ENCODE results near the gene OSTC. TPM values are rescaled to one million over a fixed set of nuclear protein-coding genes. Genes with fewer than 3 reads are reported as not detected.
A peak's percentile ranks its signal among the peaks of the same experiment; 100 is the strongest.

Gene OSTC
- total and polyA plus RNA-seq, 9 of the 15 experiments (the other 6 are each of a cell fraction or from before 2014, with no cell fraction given) = 112 to 966 (median 235) TPM

DNA sequence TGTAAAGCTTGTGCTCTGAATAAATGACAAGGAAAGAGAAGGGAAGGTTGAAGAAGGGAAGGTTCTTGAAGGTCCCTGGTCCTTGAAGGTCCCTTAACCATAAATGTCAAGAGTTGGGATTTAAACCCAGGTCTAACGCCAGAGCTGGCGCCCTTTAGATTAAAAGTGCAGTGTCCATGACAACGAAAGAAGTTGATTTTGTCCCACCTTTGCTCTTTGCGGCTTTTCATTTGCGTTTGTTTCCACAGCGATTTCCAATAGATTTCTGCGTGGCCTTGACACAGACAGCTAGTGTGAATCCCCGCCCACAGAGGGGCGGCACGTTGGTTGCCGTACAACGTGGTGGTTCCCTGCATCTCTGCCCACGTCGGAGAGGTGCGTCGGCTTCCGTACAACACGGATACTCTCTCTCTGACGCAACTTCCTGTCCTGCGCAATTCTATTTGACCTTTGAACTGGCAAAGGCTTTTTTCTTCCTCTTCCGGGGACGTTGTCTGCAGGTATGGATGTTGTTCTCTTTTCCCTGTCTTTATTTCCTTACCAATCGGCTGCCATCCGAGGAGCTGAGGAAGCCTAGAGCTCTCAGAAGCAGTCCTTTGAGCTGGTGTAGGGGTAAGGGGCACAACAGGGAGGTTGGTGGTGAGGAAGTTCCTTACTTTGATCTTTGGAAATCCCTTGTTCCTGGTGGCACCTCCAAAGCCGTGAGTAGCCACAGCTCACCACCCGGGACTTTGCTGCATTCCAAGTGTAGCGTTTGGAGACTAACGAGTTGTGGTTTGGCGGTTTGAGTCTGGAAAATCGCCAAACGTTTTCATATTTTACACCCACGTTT, 30.1 kb upstream of the OSTC start, which contains the start of gene RPL34 (continued):
- TF ChIP-seq SNRNP70 (optimal IDR thresholded peaks at IDR 0.05; ENCODE audit: low read depth, low read length) (no peak), ESRRB (CRISPR knock-in tag; IDR thresholded peaks at IDR 0.05; ENCODE audit: borderline replicate concordance) (no peak), THRA (IDR thresholded peaks at IDR 0.05) (no peak), NR4A1 (CRISPR knock-in tag; IDR thresholded peaks at IDR 0.05) (0 out of 2 replicates have a peak, but pooled peaks have one; percentile 9), NR4A1 (tag; IDR thresholded peaks at IDR 0.05) (no peak), ZNF140 (CRISPR knock-in tag; IDR thresholded peaks at IDR 0.05) (no peak), ZNF282 (CRISPR knock-in tag; IDR thresholded peaks at IDR 0.05) (no peak)
- TF ChIP-seq, protein P1, sequence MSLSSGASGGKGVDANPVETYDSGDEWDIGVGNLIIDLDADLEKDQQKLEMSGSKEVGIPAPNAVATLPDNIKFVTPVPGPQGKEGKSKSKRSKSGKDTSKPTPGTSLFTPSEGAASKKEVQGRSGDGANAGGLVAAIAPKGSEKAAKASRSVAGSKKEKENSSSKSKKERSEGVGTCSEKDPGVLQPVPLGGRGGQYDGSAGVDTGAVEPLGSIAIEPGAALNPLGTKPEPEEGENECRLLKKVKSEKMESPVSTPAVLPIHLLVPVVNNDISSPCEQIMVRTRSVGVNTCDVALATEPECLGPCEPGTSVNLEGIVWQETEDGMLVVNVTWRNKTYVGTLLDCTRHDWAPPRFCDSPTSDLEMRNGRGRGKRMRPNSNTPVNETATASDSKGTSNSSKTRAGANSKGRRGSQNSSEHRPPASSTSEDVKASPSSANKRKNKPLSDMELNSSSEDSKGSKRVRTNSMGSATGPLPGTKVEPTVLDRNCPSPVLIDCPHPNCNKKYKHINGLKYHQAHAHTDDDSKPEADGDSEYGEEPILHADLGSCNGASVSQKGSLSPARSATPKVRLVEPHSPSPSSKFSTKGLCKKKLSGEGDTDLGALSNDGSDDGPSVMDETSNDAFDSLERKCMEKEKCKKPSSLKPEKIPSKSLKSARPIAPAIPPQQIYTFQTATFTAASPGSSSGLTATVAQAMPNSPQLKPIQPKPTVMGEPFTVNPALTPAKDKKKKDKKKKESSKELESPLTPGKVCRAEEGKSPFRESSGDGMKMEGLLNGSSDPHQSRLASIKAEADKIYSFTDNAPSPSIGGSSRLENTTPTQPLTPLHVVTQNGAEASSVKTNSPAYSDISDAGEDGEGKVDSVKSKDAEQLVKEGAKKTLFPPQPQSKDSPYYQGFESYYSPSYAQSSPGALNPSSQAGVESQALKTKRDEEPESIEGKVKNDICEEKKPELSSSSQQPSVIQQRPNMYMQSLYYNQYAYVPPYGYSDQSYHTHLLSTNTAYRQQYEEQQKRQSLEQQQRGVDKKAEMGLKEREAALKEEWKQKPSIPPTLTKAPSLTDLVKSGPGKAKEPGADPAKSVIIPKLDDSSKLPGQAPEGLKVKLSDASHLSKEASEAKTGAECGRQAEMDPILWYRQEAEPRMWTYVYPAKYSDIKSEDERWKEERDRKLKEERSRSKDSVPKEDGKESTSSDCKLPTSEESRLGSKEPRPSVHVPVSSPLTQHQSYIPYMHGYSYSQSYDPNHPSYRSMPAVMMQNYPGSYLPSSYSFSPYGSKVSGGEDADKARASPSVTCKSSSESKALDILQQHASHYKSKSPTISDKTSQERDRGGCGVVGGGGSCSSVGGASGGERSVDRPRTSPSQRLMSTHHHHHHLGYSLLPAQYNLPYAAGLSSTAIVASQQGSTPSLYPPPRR (CRISPR knock-in tag; IDR thresholded peaks at IDR 0.05; ENCODE audit: borderline replicate concordance) = no peak
- TF ChIP-seq, protein P2, sequence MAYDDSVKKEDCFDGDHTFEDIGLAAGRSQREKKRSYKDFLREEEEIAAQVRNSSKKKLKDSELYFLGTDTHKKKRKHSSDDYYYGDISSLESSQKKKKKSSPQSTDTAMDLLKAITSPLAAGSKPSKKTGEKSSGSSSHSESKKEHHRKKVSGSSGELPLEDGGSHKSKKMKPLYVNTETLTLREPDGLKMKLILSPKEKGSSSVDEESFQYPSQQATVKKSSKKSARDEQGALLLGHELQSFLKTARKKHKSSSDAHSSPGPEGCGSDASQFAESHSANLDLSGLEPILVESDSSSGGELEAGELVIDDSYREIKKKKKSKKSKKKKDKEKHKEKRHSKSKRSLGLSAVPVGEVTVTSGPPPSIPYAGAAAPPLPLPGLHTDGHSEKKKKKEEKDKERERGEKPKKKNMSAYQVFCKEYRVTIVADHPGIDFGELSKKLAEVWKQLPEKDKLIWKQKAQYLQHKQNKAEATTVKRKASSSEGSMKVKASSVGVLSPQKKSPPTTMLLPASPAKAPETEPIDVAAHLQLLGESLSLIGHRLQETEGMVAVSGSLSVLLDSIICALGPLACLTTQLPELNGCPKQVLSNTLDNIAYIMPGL (CRISPR knock-in tag; IDR thresholded peaks at IDR 0.05) = no peak
- TF ChIP-seq, protein P3, sequence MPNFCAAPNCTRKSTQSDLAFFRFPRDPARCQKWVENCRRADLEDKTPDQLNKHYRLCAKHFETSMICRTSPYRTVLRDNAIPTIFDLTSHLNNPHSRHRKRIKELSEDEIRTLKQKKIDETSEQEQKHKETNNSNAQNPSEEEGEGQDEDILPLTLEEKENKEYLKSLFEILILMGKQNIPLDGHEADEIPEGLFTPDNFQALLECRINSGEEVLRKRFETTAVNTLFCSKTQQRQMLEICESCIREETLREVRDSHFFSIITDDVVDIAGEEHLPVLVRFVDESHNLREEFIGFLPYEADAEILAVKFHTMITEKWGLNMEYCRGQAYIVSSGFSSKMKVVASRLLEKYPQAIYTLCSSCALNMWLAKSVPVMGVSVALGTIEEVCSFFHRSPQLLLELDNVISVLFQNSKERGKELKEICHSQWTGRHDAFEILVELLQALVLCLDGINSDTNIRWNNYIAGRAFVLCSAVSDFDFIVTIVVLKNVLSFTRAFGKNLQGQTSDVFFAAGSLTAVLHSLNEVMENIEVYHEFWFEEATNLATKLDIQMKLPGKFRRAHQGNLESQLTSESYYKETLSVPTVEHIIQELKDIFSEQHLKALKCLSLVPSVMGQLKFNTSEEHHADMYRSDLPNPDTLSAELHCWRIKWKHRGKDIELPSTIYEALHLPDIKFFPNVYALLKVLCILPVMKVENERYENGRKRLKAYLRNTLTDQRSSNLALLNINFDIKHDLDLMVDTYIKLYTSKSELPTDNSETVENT (CRISPR knock-in tag; IDR thresholded peaks at IDR 0.05) = 0 out of 2 replicates have a peak, but pooled peaks have one; percentile 14
- TF ChIP-seq, protein P4, sequence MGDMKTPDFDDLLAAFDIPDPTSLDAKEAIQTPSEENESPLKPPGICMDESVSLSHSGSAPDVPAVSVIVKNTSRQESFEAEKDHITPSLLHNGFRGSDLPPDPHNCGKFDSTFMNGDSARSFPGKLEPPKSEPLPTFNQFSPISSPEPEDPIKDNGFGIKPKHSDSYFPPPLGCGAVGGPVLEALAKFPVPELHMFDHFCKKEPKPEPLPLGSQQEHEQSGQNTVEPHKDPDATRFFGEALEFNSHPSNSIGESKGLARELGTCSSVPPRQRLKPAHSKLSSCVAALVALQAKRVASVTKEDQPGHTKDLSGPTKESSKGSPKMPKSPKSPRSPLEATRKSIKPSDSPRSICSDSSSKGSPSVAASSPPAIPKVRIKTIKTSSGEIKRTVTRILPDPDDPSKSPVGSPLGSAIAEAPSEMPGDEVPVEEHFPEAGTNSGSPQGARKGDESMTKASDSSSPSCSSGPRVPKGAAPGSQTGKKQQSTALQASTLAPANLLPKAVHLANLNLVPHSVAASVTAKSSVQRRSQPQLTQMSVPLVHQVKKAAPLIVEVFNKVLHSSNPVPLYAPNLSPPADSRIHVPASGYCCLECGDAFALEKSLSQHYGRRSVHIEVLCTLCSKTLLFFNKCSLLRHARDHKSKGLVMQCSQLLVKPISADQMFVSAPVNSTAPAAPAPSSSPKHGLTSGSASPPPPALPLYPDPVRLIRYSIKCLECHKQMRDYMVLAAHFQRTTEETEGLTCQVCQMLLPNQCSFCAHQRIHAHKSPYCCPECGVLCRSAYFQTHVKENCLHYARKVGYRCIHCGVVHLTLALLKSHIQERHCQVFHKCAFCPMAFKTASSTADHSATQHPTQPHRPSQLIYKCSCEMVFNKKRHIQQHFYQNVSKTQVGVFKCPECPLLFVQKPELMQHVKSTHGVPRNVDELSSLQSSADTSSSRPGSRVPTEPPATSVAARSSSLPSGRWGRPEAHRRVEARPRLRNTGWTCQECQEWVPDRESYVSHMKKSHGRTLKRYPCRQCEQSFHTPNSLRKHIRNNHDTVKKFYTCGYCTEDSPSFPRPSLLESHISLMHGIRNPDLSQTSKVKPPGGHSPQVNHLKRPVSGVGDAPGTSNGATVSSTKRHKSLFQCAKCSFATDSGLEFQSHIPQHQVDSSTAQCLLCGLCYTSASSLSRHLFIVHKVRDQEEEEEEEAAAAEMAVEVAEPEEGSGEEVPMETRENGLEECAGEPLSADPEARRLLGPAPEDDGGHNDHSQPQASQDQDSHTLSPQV (IDR thresholded peaks at IDR 0.05) = no peak; the same call in 1 of the 2 replicates
